MCF 10A (cell line): ENCODE results near the gene GATA5. TPM values are rescaled to one million over a fixed set of nuclear protein-coding genes. Genes with fewer than 3 reads are reported as not detected.

Experiments used
- BruUV-seq: library from RNA; stranded (reverse); fragments of 400-500 nt; replicated peaks from 2 replicates; lab custom pipeline; 2021; lab: Mats Ljungman, UMichigan
- CTCF ChIA-PET: fragments of 300-600 bp; sonication (Branson Sonifier 250); formaldehyde crosslinking; extraction: SDS; loops from one replicate; lab custom pipeline; 2021; ENCODE audit warnings: antibody characterized with exemption, inconsistent platforms; lab: Yijun Ruan, JAX
- POLR2A ChIA-PET: fragments of 300-600, 350-650 bp; sonication (Branson Sonifier 250); formaldehyde crosslinking; extraction: SDS; loops from one replicate; lab custom pipeline; 2020; ENCODE audit warnings: antibody characterized with exemption, inconsistent platforms; lab: Yijun Ruan, JAX
- DNase-seq: peaks from one replicate; pipeline ENCODE4 v3.0.0-alpha.2; 2018; ENCODE audit not compliant: unreplicated experiment
- H3K27ac Mint-ChIP-seq: one replicate; pipeline ENCODE4 v1.8.0; 2022; ENCODE audit warnings: mild to moderate bottlenecking, low read depth, mixed read lengths; ENCODE audit not compliant: unreplicated experiment
- H3K27me3 Mint-ChIP-seq: one replicate; pipeline ENCODE4 v1.8.0; 2022; ENCODE audit warnings: mixed read lengths; ENCODE audit not compliant: insufficient read depth, unreplicated experiment
- H3K36me3 Mint-ChIP-seq: one replicate; pipeline ENCODE4 v1.8.0; 2022; ENCODE audit warnings: mild to moderate bottlenecking, moderate library complexity, mixed read lengths; ENCODE audit not compliant: insufficient read depth, unreplicated experiment
- H3K4me1 Mint-ChIP-seq: one replicate; pipeline ENCODE4 v1.8.0; 2022; ENCODE audit warnings: mixed read lengths; ENCODE audit not compliant: insufficient read depth, unreplicated experiment
- H3K4me3 Mint-ChIP-seq: one replicate; pipeline ENCODE4 v1.8.0; 2022; ENCODE audit warnings: mild to moderate bottlenecking, moderate library complexity, mixed read lengths; ENCODE audit not compliant: unreplicated experiment
- H3K9me3 Mint-ChIP-seq: one replicate; pipeline ENCODE4 v1.8.0; 2022; ENCODE audit warnings: mixed read lengths; ENCODE audit not compliant: unreplicated experiment
- CTCF ChIP-seq: fragments of 200-600 bp; IDR thresholded peaks from one replicate; pipeline ENCODE4 v1.8.0; 2022; ENCODE audit warnings: antibody characterized with exemption, mild to moderate bottlenecking; ENCODE audit not compliant: unreplicated experiment
- intact Hi-C: fragments of 100-400 bp; cut with micrococcal nuclease; formaldehyde crosslinking; loops from 2 replicates; pipeline ENCODE4 v1.14.1; 2022
- total RNA-seq: library from RNA; stranded (reverse); gene quantifications from 2 replicates; pipeline ENCODE4 v1.2.3, GENCODE V29; 2022

GATA5 gene
- total RNA-seq, 1 experiment from 2014 or later = not detected

- Mint-ChIP-seq H3K27ac (no peak overlapping the region), H3K27me3 (peaks cover 33% of the 10 kb centered on the region), H3K4me3 (no peak overlapping the region), H3K36me3 (no peaks in the 10 kb centered on the region), H3K4me1 (no peaks in the 10 kb centered on the region), H3K9me3 (no peaks in the 10 kb centered on the region)
- ChIA-PET CTCF (interaction anchor here (0.5 to 1.0 kb wide), 2 partner anchors 45 to 1782 kb away, joined by 3 read pairs; no protein-coding TSS in a partner anchor), POLR2A (interaction anchor here (1.6 kb wide), 1 partner anchor 11 kb away, joined by 4 read pairs; no protein-coding TSS in a partner anchor)
- no peak for DNase-seq
- no peak for TF ChIP-seq CTCF
- no TSS peak for BruUV-seq
- intact Hi-C loops = no loop called here
Observed at GRCh38 chr20:62454904-62455636, 20.7 kb downstream of the GATA5 start.

GRCh38 chr20:62453186-62453808 is 22.5 kb downstream of the GATA5 start:
- H3K36me3 Mint-ChIP-seq = no peaks in the 10 kb centered on the region
- no peaks in the 10 kb centered on the region for H3K4me1 Mint-ChIP-seq
- ChIA-PET POLR2A (interaction anchor here (0.5 to 0.6 kb wide), 2 partner anchors 23 to 211 kb away, joined by 3 to 4 read pairs; no protein-coding TSS in a partner anchor), CTCF (no interaction called here)
- no peak for TF ChIP-seq CTCF
- no peaks in the 10 kb centered on the region for H3K9me3 Mint-ChIP-seq
- DNase-seq = no peak
- H3K27me3 Mint-ChIP-seq = peaks cover 50% of the 10 kb centered on the region
- BruUV-seq = no TSS peak
- intact Hi-C loops = no loop called here
- no peak overlapping the region for H3K4me3 Mint-ChIP-seq
- no peak overlapping the region for H3K27ac Mint-ChIP-seq

- no TSS peak for BruUV-seq
- Mint-ChIP-seq H3K36me3 (no peaks in the 10 kb centered on the region), H3K9me3 (no peaks in the 10 kb centered on the region), H3K27me3 (peaks cover 57% of the 10 kb centered on the region), H3K4me1 (no peaks in the 10 kb centered on the region), H3K27ac (no peak overlapping the region), H3K4me3 (no peak overlapping the region)
- DNase-seq = no peak
- TF ChIP-seq CTCF = no peak
- ChIA-PET CTCF (interaction anchor here (0.7 kb wide), 1 partner anchor 34 kb away, joined by 3 read pairs; no protein-coding TSS in a partner anchor), POLR2A (interaction anchor here (0.6 kb wide), 1 partner anchor 23 kb away, joined by 3 read pairs; no protein-coding TSS in a partner anchor)
- intact Hi-C loops = no loop called here
Observed at GRCh38 chr20:62452475-62453095, 23.2 kb downstream of the GATA5 start.

- Mint-ChIP-seq H3K27ac (no peak overlapping the region), H3K27me3 (peaks cover 63% of the 10 kb centered on the region), H3K36me3 (no peaks in the 10 kb centered on the region), H3K4me1 (no peaks in the 10 kb centered on the region), H3K9me3 (no peaks in the 10 kb centered on the region), H3K4me3 (no peak overlapping the region)
- ChIA-PET CTCF (no interaction called here), POLR2A (no interaction called here)
- no peak for TF ChIP-seq CTCF
- intact Hi-C loops = no loop called here
- BruUV-seq = no TSS peak
- no peak for DNase-seq
Observed at GRCh38 chr20:62451970-62452369, 23.8 kb downstream of the GATA5 start.
